Prostate gland (tissue), 2 donors: Measurements from ENCODE around the gene PIGV.

Experiments
- POLR2A ChIP-seq: fragments of 450-650 bp; IDR thresholded peaks from one replicate; pipeline ENCODE4 v1.6.1; 2016; ENCODE audit warnings: antibody characterized with exemption, mild to moderate bottlenecking
- TF ChIP-seq, protein P1 (sequence below), 4 experiments: fragments of 200-600 bp in 2 of 4; fragments of 450-650 bp in 2 of 4; sonication (generic) in 2 of 4; IDR thresholded peaks; 1 replicate in 3 of 4; 2 replicates in 1 of 4; pipeline ENCODE4 v1.5.1; 2016 to 2019; ENCODE audit warnings: antibody characterized with exemption in 4 of 4, mild to moderate bottlenecking in 2 of 4, moderate library complexity in 2 of 4

DNA sequence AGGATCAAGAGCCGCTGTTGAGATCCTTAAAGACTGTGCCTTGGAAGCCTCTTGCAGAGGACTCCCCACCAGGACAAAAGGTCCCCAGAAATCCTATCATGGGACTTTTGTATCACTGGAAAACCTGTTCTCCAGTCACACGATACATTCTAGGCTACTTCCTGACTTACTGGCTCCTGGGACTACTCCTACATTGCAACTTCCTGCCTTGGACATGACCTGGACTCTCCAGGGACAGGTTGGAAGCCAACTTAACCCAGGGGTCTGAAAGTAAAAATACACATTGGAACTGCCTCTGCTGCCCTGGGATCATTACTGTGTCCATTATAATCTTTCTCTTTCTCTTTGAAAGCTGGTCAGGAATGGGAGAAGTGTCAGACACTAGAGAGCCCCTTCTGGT lies 9.9 kb downstream of the PIGV start:
- TF ChIP-seq, protein P1, sequence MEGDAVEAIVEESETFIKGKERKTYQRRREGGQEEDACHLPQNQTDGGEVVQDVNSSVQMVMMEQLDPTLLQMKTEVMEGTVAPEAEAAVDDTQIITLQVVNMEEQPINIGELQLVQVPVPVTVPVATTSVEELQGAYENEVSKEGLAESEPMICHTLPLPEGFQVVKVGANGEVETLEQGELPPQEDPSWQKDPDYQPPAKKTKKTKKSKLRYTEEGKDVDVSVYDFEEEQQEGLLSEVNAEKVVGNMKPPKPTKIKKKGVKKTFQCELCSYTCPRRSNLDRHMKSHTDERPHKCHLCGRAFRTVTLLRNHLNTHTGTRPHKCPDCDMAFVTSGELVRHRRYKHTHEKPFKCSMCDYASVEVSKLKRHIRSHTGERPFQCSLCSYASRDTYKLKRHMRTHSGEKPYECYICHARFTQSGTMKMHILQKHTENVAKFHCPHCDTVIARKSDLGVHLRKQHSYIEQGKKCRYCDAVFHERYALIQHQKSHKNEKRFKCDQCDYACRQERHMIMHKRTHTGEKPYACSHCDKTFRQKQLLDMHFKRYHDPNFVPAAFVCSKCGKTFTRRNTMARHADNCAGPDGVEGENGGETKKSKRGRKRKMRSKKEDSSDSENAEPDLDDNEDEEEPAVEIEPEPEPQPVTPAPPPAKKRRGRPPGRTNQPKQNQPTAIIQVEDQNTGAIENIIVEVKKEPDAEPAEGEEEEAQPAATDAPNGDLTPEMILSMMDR (IDR thresholded peaks at IDR 0.05): no peak
- TF ChIP-seq POLR2A: no peak
